Liver (tissue), 9 donors: ENCODE measurements around the gene AAGAB. TPM values are rescaled to one million over a fixed set of nuclear protein-coding genes. Genes with fewer than 3 reads are reported as not detected.
"Not testable (repeated sequence)": the region's sequence is repeated elsewhere in the genome, so short reads cannot be mapped to it uniquely, and the experiment has no call there.

ENCODE experiments used
- DNase-seq: peaks from one replicate; pipeline ENCODE4 v3.0.0-alpha.2; 2017; ENCODE audit warnings: low spot score
- H3K27ac ChIP-seq, 2 donors: one replicate each; pipeline ENCODE4 v1.7.0; 2013; ENCODE audit warnings: inconsistent platforms in 2 of 2, low read length in 2 of 2, control low read depth in 1 of 2, low read depth in 1 of 2, mild to moderate bottlenecking in 1 of 2
- H3K27me3 ChIP-seq, 4 donors: one replicate each; pipeline versions ENCODE4 v1.6.1 to v1.7.0; 2013; ENCODE audit warnings: low read length in 3 of 4, inconsistent platforms in 1 of 4, mild to moderate bottlenecking in 1 of 4, moderate library complexity in 1 of 4; ENCODE audit not compliant: control insufficient read depth in 4 of 4, insufficient read depth in 4 of 4
- H3K36me3 ChIP-seq, 4 donors: one replicate each; pipeline versions ENCODE4 v1.6.1 to v1.7.0; 2013; ENCODE audit warnings: low read length in 3 of 4, mild to moderate bottlenecking in 3 of 4, low read depth in 1 of 4, moderate library complexity in 1 of 4; ENCODE audit not compliant: control insufficient read depth in 4 of 4, insufficient read depth in 3 of 4
- H3K4me1 ChIP-seq, 4 donors: one replicate each; pipeline versions ENCODE4 v1.6.1 to v1.7.0; 2013; ENCODE audit warnings: low read length in 3 of 4, mild to moderate bottlenecking in 3 of 4, moderate library complexity in 1 of 4; ENCODE audit not compliant: control insufficient read depth in 4 of 4, insufficient read depth in 4 of 4
- H3K4me3 ChIP-seq, 3 donors: one replicate each; pipeline versions ENCODE4 v1.6.1 to v1.7.0; 2013; ENCODE audit warnings: low read length in 3 of 3, control low read depth in 1 of 3, low read depth in 1 of 3, mild to moderate bottlenecking in 1 of 3
- H3K9ac ChIP-seq, 2 donors: one replicate each; pipeline ENCODE4 v1.7.0; 2013; ENCODE audit warnings: low read length in 2 of 2, mild to moderate bottlenecking in 2 of 2, moderate library complexity in 2 of 2, control low read depth in 1 of 2, low read depth in 1 of 2
- H3K9me3 ChIP-seq, 4 donors: one replicate each; pipeline versions ENCODE4 v1.6.1 to v1.7.0; 2013; ENCODE audit warnings: low read length in 3 of 4; ENCODE audit not compliant: control insufficient read depth in 4 of 4
- EGR1 ChIP-seq, 2 donors: IDR thresholded peaks; 2 replicates each; pipeline ENCODE4 v1.6.1; 2016 to 2018; ENCODE audit warnings: antibody characterized with exemption in 2 of 2, low read depth in 2 of 2
- FOXA1 ChIP-seq: IDR thresholded peaks from 2 replicates; pipeline ENCODE4 v1.6.1; 2016; ENCODE audit warnings: antibody characterized with exemption
- FOXA2 ChIP-seq: IDR thresholded peaks from 2 replicates; pipeline ENCODE4 v1.6.1; 2016; ENCODE audit warnings: antibody characterized with exemption
- GABPA ChIP-seq, 2 donors: IDR thresholded peaks in 1 of 2; conservative IDR thresholded peaks in 1 of 2; 2 replicates each; pipeline ENCODE4 v1.6.1; 2016; ENCODE audit warnings: antibody characterized with exemption in 2 of 2, mild to moderate bottlenecking in 1 of 2, moderate library complexity in 1 of 2
- HNF4A ChIP-seq, 2 donors: conservative IDR thresholded peaks; 2 replicates each; pipeline ENCODE4 v1.6.1; 2016; ENCODE audit warnings: antibody characterized with exemption in 2 of 2, mild to moderate bottlenecking in 2 of 2
- HNF4G ChIP-seq: IDR thresholded peaks from 2 replicates; pipeline ENCODE4 v1.6.1; 2016; ENCODE audit warnings: antibody characterized with exemption
- JUND ChIP-seq, 2 donors: IDR thresholded peaks; 2 replicates each; pipeline ENCODE4 v1.6.1; 2016; ENCODE audit warnings: antibody characterized with exemption in 2 of 2
- NR2F2 ChIP-seq: IDR thresholded peaks from 2 replicates; pipeline ENCODE4 v1.6.1; 2016; ENCODE audit warnings: antibody characterized with exemption
- RAD21 ChIP-seq, 2 donors: IDR thresholded peaks; 2 replicates each; pipeline ENCODE4 v1.6.1; 2016; ENCODE audit warnings: antibody characterized with exemption in 2 of 2, mild to moderate bottlenecking in 2 of 2
- RXRA ChIP-seq, 2 donors: IDR thresholded peaks; 2 replicates each; pipeline ENCODE4 v1.6.1; 2017 to 2018; ENCODE audit warnings: antibody characterized with exemption in 2 of 2, mild to moderate bottlenecking in 1 of 2
- SP1 ChIP-seq: IDR thresholded peaks from 2 replicates; pipeline ENCODE4 v1.6.1; 2018; ENCODE audit warnings: antibody characterized with exemption, mild to moderate bottlenecking
- TAF1 ChIP-seq: conservative IDR thresholded peaks from 2 replicates; pipeline ENCODE4 v1.6.1; 2016; ENCODE audit warnings: antibody characterized with exemption, mild to moderate bottlenecking
- YY1 ChIP-seq: IDR thresholded peaks from 2 replicates; pipeline ENCODE4 v1.6.1; 2016; ENCODE audit warnings: antibody characterized with exemption, mild to moderate bottlenecking
- WGBS: extraction: QIAGEN DNeasy Blood & Tissue Kit; methylation state at CpG from one replicate; pipeline ENCODE4 v1.1.7; 2013; 5-methylcytosine and 5-hydroxymethylcytosine counted together
- polyA plus RNA-seq, 2 donors: library from polyadenylated mRNA; stranded (reverse) in 1 of 2; unstranded in 1 of 2; fragments of 200-250 nt in 1 of 2; fragments of >200 nt in 1 of 2; fragmentation: Nextera tagmentation in 1 of 2; extraction: Ambion mirVana in 1 of 2; gene quantifications; one replicate each; pipeline versions ENCODE4 v1.2.1 to v1.2.3, GENCODE V29; 2013 to 2015
- total RNA-seq, 2 donors: library from RNA; depleted of rRNA; stranded (reverse); fragments of >200 nt; gene quantifications; one replicate each; pipeline ENCODE4 v1.2.3, GENCODE V29; 2014
- TF ChIP-seq, protein P1 (sequence below): fragments of 150-350 bp; IDR thresholded peaks from 2 replicates; pipeline ENCODE4 v1.5.1; 2017; ENCODE audit warnings: improper control_type of control experiment, low read depth, low read length; ENCODE audit not compliant: missing input control
- TF ChIP-seq, protein P2 (sequence below): IDR thresholded peaks from 2 replicates; pipeline ENCODE4 v1.6.1; 2016; ENCODE audit warnings: antibody characterized with exemption
- TF ChIP-seq, protein P3 (sequence below): IDR thresholded peaks from 2 replicates; pipeline ENCODE4 v1.6.1; 2016; ENCODE audit warnings: antibody characterized with exemption
- TF ChIP-seq, protein P4 (sequence below): IDR thresholded peaks from 2 replicates; pipeline ENCODE4 v1.6.1; 2016; ENCODE audit warnings: antibody characterized with exemption, mild to moderate bottlenecking
- TF ChIP-seq, protein P5 (sequence below): IDR thresholded peaks from 2 replicates; pipeline ENCODE4 v1.6.1; 2016; ENCODE audit warnings: antibody characterized with exemption
- donor health status: healthy.
- donor health status: healthy.
- donor health status: healthy.
- donor health status: healthy.
- donor health status: healthy.

Gene AAGAB
- total and polyA plus RNA-seq, 4 donors, result 3.6 to 22.3 (median 13.0) TPM

DNA sequence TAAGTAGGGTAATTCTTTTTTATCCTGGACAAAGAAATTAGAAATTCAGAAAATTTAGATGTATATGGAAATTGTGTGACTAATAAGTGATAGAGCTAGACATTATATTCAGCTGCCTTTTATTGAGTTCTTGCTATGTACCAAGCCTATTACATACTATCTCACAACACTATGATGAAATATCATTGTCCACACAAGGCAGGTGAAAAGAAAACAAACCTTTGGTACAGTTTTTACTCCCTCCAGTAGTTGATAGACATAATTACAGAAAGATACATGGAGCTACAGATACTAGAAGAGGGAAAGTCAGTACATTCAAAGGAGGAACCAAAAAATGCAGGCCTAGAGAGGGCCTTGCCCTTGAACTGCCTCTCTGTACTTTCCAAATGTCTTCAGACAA lies 4.9 kb upstream of the AAGAB start:
- DNase-seq, result no peak
- TF ChIP-seq SP1 (peak; percentile 65), HNF4A (conservative IDR thresholded peaks at IDR 0.05) (peak; percentile 35 to 39), RXRA (IDR thresholded peaks at IDR 0.05) (peak in 1 of 2 donors; percentile 57), JUND (IDR thresholded peaks at IDR 0.05) (peak in 1 of 2 donors; percentile 20), EGR1 (IDR thresholded peaks at IDR 0.05; ENCODE audit: low read depth in 2 of 2) (no peak)
- Histone ChIP-seq H3K27me3 (no peaks in the 10 kb centered on the region), H3K4me3 (no peak overlapping the region), H3K9me3 (no peaks in the 10 kb centered on the region), H3K4me1 (peaks cover 1 to 20% (median 11%) of the 10 kb centered on the region in 4 donors), H3K9ac (no peak overlapping the region), H3K36me3 (no peaks in the 10 kb centered on the region), H3K27ac (peak overlapping the region; percentile 35 to 49)

GRCh38 chr15:67258412-67258811 lies 4.0 kb upstream of the AAGAB start:
- not testable (repeated sequence) for H3K27me3 ChIP-seq, H3K27ac ChIP-seq, H3K9me3 ChIP-seq, H3K9ac ChIP-seq, H3K4me3 ChIP-seq, H3K36me3 ChIP-seq, DNase-seq
- H3K4me1 ChIP-seq, result peaks cover 1 to 28% (median 16%) of the 10 kb centered on the region in 4 donors
- 97% methylated on average over 3 of the region's 3 CpGs for WGBS

DNA sequence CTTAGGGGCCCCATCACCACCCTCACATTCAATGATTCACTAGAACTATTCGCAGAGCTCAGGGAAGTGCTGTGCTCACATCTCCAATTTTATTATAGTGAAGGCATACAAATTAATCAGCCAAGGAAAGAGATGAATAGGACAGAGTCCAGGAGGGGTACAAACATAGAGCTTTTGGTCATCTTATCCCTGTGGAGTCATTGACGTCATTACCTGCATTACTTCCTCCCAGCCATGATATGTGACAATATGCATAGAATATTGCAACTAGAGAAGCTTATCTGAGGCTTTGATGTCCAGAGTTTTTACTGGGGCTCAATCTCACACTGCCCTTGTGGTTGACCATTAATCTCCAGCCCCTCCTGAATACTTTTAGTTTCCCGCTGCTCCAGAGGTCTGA lies 1.6 kb upstream of the AAGAB start:
- Histone ChIP-seq H3K9me3 (no peaks in the 10 kb centered on the region), H3K4me3 (no peak overlapping the region), H3K9ac (no peak overlapping the region), H3K36me3 (no peaks in the 10 kb centered on the region), H3K27me3 (no peaks in the 10 kb centered on the region), H3K27ac (no peak overlapping the region), H3K4me1 (peaks cover 1 to 30% (median 20%) of the 10 kb centered on the region in 4 donors)
- TF ChIP-seq EGR1 (IDR thresholded peaks at IDR 0.05; ENCODE audit: low read depth in 2 of 2) (no peak), YY1 (no peak), FOXA2 (no peak), NR2F2 (no peak), RXRA (IDR thresholded peaks at IDR 0.05) (no peak), JUND (IDR thresholded peaks at IDR 0.05) (no peak), FOXA1 (no peak), SP1 (no peak), GABPA (IDR thresholded peaks at IDR 0.05 in 1 of 2, conservative IDR thresholded peaks at IDR 0.05 in 1 of 2) (no peak), TAF1 (no peak), HNF4G (no peak), HNF4A (conservative IDR thresholded peaks at IDR 0.05) (no peak), RAD21 (IDR thresholded peaks at IDR 0.05) (no peak)
- TF ChIP-seq, protein P1, sequence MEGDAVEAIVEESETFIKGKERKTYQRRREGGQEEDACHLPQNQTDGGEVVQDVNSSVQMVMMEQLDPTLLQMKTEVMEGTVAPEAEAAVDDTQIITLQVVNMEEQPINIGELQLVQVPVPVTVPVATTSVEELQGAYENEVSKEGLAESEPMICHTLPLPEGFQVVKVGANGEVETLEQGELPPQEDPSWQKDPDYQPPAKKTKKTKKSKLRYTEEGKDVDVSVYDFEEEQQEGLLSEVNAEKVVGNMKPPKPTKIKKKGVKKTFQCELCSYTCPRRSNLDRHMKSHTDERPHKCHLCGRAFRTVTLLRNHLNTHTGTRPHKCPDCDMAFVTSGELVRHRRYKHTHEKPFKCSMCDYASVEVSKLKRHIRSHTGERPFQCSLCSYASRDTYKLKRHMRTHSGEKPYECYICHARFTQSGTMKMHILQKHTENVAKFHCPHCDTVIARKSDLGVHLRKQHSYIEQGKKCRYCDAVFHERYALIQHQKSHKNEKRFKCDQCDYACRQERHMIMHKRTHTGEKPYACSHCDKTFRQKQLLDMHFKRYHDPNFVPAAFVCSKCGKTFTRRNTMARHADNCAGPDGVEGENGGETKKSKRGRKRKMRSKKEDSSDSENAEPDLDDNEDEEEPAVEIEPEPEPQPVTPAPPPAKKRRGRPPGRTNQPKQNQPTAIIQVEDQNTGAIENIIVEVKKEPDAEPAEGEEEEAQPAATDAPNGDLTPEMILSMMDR, result no peak
- TF ChIP-seq, protein P2, sequence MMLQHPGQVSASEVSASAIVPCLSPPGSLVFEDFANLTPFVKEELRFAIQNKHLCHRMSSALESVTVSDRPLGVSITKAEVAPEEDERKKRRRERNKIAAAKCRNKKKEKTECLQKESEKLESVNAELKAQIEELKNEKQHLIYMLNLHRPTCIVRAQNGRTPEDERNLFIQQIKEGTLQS, result no peak
- TF ChIP-seq, protein P3, sequence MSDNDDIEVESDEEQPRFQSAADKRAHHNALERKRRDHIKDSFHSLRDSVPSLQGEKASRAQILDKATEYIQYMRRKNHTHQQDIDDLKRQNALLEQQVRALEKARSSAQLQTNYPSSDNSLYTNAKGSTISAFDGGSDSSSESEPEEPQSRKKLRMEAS, result no peak
- TF ChIP-seq, protein P4, sequence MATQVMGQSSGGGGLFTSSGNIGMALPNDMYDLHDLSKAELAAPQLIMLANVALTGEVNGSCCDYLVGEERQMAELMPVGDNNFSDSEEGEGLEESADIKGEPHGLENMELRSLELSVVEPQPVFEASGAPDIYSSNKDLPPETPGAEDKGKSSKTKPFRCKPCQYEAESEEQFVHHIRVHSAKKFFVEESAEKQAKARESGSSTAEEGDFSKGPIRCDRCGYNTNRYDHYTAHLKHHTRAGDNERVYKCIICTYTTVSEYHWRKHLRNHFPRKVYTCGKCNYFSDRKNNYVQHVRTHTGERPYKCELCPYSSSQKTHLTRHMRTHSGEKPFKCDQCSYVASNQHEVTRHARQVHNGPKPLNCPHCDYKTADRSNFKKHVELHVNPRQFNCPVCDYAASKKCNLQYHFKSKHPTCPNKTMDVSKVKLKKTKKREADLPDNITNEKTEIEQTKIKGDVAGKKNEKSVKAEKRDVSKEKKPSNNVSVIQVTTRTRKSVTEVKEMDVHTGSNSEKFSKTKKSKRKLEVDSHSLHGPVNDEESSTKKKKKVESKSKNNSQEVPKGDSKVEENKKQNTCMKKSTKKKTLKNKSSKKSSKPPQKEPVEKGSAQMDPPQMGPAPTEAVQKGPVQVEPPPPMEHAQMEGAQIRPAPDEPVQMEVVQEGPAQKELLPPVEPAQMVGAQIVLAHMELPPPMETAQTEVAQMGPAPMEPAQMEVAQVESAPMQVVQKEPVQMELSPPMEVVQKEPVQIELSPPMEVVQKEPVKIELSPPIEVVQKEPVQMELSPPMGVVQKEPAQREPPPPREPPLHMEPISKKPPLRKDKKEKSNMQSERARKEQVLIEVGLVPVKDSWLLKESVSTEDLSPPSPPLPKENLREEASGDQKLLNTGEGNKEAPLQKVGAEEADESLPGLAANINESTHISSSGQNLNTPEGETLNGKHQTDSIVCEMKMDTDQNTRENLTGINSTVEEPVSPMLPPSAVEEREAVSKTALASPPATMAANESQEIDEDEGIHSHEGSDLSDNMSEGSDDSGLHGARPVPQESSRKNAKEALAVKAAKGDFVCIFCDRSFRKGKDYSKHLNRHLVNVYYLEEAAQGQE, result no peak
- TF ChIP-seq, protein P5, sequence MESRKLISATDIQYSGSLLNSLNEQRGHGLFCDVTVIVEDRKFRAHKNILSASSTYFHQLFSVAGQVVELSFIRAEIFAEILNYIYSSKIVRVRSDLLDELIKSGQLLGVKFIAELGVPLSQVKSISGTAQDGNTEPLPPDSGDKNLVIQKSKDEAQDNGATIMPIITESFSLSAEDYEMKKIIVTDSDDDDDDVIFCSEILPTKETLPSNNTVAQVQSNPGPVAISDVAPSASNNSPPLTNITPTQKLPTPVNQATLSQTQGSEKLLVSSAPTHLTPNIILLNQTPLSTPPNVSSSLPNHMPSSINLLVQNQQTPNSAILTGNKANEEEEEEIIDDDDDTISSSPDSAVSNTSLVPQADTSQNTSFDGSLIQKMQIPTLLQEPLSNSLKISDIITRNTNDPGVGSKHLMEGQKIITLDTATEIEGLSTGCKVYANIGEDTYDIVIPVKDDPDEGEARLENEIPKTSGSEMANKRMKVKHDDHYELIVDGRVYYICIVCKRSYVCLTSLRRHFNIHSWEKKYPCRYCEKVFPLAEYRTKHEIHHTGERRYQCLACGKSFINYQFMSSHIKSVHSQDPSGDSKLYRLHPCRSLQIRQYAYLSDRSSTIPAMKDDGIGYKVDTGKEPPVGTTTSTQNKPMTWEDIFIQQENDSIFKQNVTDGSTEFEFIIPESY, result no peak
- WGBS, result 91% methylated on average over 3 of the region's 3 CpGs
- no peak for DNase-seq
